Hindlimb muscle (tissue), 1 donor: ENCODE measurements around the gene MID1. TPM values are rescaled to one million over a fixed set of nuclear protein-coding genes. Genes with fewer than 3 reads are reported as not detected.
"Not testable (repeated sequence)": the region's sequence is repeated elsewhere in the genome, so short reads cannot be mapped to it uniquely, and the experiment has no call there.

Source experiments
- DNase-seq: peaks from one replicate; pipeline ENCODE4 v3.0.0-alpha.2; 2013
- polyA plus RNA-seq: library from polyadenylated mRNA; unstranded; fragments of 120-200 nt; gene quantifications from one replicate; pipeline ENCODE4 v1.2.1, GENCODE V29; 2013; ENCODE audit not compliant: insufficient read length

Gene MID1
- polyA plus RNA-seq, 1 donor, result 16.4 TPM

- DNase-seq, result no peak
Measured at GRCh38 chrX:10617186-10617998, 3.0 kb downstream of the MID1 start.

DNA sequence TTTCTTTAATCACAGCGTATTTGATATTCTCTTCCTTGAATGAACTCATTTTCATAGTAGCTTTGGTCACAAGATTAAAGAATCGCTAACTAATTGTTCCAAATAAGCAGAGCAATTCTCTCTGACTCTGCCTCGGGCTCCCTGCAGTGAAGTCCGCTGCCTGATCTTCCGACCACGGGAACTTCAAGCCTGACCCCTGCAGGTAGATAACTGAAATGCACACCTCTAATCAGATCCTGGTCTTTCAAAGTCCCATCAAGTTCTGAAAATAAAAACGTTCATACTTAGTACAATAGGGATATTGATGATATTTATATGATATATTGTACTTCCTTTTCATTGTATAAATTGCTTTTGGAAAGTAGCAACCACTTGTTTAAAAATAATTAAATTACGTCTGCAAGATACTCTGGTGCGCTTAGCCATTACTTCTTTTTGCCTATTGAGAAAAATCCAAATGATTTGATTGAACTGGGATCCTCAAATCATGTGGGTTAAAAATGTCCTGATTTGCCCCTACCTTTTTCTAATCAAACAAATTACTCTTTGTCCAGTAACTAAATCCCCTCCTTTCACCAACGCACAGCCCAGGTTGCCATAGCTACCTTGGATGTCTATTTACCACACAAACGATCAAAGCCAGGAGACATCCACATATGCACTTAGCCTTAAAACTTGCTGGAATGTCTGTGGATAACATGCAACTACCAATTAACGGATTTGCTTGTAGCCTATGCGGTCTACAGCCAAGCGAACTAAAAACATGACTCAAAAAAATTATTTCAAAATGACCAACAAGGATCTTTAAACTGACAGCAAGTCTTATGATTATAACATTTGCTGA is 4.2 kb downstream of the MID1 start:
- DNase-seq, result peak; percentile 43

- no peak for DNase-seq
Measured at GRCh38 chrX:10612215-10612614, 8.2 kb downstream of the MID1 start.

DNA sequence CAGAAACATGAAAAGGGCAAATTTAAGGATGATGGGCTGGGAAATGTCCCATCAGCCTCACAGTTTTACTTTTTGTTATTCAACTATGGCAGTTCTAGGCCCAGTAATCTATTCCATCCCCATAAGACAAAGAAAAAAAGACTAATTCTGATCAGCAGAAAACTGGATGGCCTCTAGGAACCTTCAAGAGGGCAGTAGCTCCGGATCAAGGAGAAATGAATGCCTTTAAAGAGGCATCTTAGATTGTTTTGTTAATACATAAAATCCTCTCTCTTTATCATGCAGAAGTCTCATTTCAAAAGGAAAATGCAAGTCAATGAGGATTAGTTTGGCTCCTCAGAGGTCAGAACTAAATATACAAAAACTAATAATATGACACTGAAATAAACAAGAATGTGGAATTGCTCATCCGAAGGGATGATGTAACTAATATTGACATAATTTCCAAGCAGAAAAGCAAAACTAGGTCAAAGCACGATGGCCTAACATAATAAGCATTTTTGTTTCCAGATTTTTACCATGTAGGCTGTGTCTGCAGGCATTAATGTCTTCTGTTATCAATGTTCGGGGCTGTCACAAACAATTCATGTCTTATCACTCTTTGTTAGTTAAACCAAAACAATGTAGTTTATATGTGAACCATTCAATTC is 8.8 kb downstream of the MID1 start:
- no peak for DNase-seq

- DNase-seq, result no peak
Measured at GRCh38 chrX:10608099-10608498, 12.3 kb downstream of the MID1 start.

GRCh38 chrX:10607233-10607632 is 13.2 kb downstream of the MID1 start:
- no peak for DNase-seq

GRCh38 chrX:10603612-10604011 is 16.8 kb downstream of the MID1 start:
- DNase-seq, result no peak

DNA sequence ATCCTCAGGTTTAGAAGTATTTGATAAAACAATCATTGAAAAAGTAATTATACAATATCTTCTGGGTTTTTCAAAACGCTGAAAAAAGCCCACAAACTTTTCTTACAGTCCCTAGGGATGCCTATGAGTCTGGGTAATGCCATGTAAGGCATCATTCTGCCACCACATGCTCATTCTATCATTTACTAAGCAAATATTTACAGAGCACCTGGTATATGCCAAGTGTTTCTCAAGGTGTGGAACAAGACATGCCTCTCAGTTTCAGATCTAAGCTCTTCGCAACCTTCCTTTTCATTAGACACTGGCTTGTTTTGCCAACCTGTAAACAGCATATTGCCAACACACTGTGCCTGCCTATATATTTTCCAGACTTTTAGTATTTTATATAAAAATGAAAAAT is 17.7 kb downstream of the MID1 start:
- no peak for DNase-seq

DNA sequence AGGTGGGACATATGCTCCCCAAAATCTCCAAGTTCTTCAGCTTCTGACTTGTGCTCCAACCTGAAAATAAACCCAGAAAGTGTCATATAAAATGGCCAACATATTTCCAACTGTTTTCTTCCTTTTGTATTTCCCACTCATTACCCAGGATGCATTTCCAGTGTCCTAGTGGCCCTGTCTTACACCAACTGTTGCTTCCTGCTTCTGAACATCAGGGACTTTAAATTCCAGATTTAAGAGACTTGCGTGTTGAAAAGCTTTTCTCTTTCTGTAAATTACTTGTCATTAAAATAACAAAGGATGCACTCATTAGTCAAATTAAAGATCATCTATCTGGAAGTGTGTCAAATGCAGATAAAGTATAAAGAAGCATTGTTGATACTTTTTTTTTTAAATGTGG is 19.9 kb downstream of the MID1 start:
- DNase-seq, result no peak

DNA sequence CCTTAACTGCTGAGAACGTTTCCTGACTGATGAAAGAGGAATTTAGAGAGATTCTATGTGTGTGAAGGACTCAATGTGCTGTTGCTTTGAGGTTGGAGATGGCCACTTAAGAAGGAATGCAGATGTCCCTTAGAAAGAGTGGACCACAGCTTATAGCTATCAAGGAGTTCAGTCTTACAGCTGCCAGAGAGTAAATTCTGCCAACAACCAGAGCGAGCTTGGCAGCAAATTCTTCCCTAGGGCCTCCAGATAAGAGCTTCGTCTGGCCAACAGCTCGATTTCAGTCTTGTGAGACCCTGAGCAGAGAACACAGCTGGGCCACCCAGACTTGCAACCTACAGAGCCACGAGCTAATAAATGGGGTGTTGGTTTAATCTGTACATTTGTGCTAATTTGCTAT is 21.8 kb downstream of the MID1 start:
- DNase-seq, result no peak

- no peak for DNase-seq
Measured at GRCh38 chrX:10597871-10598270, 22.5 kb downstream of the MID1 start.

- no peak for DNase-seq
Measured at GRCh38 chrX:10591363-10592335, 28.7 kb downstream of the MID1 start.

- DNase-seq, result not testable (repeated sequence)
Measured at GRCh38 chrX:10589787-10590186, 30.6 kb downstream of the MID1 start.

GRCh38 chrX:10589098-10589497 is 31.3 kb downstream of the MID1 start:
- no peak for DNase-seq

DNA sequence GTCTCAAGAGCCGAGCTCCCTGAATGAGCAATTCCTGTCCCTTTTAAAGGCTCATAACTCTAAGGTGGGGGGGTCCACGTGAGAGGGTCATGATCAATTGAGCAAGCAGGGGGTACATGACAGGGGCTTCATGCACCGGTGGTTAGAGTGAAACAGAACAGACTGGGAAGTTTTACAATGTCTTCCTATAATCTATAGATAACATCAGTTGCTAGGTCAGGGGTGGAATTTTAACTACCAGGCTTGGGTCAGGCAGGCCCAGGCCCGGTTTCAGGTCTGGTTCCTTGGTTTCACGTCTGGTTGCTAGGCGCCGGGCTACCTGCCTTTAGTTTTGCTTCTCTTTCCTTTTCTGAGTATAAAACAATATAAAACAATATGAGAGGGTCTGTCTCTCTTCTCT is 35.5 kb downstream of the MID1 start:
- DNase-seq, result not testable (repeated sequence)

GRCh38 chrX:10582945-10583344 is 37.4 kb downstream of the MID1 start:
- no peak for DNase-seq

- no peak for DNase-seq
Measured at GRCh38 chrX:10582215-10582733, 38.1 kb downstream of the MID1 start.

- no peak for DNase-seq
Measured at GRCh38 chrX:10579112-10580011, 41.0 kb downstream of the MID1 start.

- DNase-seq, result no peak
Measured at GRCh38 chrX:10578527-10578926, 41.9 kb downstream of the MID1 start.

DNA sequence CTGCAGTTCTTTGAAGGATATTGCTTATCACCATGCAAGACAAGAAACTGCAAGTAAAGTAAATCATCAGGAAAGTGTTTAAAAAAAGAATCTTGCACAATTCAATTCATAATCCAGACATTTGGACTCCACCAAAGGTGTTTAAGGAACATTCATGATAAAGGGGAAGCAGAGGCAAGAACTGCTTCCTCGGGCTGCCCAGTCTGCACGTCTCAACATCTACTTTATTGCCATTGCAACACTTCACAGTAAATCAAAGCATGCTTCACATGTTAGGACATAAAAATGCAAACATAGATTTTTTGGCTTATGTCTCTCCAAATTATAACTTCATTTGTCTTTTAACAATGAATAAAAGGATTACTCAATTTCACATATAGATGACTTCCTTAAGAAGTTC is 42.5 kb downstream of the MID1 start:
- DNase-seq, result no peak
